SU-DHL-6 (cell line): ENCODE data around the gene TOMM7.

ENCODE experiments used
- EZH2phosphoT487 ChIP-seq: fragments of 200-600 bp; sonication (generic), shearing (Covaris generic); conservative IDR thresholded peaks from 2 replicates; pipeline ENCODE4 v1.6.1; 2018; ENCODE audit warnings: mild to moderate bottlenecking, antibody characterized with exemption, low read length, moderate library complexity, mixed read lengths
- TF ChIP-seq, protein P1 (sequence below): fragments of 200-600 bp; sonication (generic); IDR thresholded peaks from one replicate; pipeline ENCODE4 v1.5.1; 2017; ENCODE audit warnings: antibody characterized with exemption, mild to moderate bottlenecking, low read length, moderate library complexity; ENCODE audit not compliant: insufficient read depth, poor library complexity, severe bottlenecking

DNA sequence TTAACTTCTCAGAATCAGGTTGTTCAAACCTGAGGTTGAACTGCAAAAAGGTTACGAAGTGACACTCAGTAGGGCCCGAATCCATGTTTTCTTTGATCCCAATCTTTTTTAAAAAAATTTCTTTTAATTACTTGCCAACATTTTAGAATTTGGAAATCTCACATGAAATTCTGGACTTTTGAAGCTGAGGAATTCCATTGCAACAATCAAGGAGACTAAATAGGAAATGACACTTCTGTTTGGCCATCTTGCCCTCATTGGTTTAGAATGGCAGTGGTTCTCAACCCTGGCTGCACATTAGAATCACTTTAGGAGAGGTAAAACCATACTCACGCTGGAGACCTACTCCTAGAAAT lies 471 bp upstream of the TOMM7 start:
- TF ChIP-seq, protein P1, sequence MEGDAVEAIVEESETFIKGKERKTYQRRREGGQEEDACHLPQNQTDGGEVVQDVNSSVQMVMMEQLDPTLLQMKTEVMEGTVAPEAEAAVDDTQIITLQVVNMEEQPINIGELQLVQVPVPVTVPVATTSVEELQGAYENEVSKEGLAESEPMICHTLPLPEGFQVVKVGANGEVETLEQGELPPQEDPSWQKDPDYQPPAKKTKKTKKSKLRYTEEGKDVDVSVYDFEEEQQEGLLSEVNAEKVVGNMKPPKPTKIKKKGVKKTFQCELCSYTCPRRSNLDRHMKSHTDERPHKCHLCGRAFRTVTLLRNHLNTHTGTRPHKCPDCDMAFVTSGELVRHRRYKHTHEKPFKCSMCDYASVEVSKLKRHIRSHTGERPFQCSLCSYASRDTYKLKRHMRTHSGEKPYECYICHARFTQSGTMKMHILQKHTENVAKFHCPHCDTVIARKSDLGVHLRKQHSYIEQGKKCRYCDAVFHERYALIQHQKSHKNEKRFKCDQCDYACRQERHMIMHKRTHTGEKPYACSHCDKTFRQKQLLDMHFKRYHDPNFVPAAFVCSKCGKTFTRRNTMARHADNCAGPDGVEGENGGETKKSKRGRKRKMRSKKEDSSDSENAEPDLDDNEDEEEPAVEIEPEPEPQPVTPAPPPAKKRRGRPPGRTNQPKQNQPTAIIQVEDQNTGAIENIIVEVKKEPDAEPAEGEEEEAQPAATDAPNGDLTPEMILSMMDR, result no peak
- TF ChIP-seq EZH2phosphoT487, result no peak
